Retina (tissue), 1 donor: ENCODE data around the gene LYPD4.

Source experiments
- DNase-seq: peaks from one replicate; pipeline ENCODE4 v3.0.0-alpha.2; 2016

Gene LYPD4

DNA sequence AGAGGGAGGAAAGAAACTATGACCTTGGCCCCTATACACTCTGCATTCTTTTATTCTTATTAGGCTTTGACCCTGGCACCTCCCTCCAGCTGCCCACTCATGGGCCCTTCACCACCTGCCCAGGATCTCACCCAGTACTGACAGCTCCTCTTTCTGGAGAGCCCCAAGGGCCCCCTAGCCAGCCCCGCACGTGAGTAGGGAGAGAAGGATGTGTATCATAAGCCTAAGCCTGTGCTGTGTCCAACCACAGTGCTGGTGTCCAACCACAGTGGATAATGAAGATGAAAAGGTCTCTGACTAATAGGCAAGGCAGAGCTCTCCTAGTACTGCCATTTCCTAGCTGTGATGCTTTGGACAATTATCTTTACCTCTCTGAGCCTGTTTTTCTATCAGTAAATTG lies 4.6 kb upstream of the LYPD4 start:
- no peak for DNase-seq

DNA sequence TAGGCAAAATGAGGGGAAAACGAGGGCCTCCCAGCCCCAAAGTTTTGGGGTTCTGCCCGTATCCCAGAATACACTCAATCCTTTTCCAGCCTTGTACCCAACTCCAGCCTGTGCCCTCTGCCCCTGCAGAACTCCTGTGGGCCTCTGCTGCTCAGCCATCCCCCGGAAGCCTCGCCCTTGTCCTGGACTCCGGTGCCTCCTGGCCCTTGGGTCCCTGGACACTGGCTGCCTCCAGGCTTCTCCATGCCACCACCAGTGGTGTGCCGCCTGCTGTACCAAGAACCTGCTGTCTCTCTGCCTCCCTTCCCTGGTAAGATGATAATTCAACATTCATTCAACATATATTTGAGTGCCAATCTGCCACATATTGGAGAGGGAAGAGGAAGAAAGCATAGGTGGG lies 4.2 kb upstream of the LYPD4 start:
- no peak for DNase-seq

DNA sequence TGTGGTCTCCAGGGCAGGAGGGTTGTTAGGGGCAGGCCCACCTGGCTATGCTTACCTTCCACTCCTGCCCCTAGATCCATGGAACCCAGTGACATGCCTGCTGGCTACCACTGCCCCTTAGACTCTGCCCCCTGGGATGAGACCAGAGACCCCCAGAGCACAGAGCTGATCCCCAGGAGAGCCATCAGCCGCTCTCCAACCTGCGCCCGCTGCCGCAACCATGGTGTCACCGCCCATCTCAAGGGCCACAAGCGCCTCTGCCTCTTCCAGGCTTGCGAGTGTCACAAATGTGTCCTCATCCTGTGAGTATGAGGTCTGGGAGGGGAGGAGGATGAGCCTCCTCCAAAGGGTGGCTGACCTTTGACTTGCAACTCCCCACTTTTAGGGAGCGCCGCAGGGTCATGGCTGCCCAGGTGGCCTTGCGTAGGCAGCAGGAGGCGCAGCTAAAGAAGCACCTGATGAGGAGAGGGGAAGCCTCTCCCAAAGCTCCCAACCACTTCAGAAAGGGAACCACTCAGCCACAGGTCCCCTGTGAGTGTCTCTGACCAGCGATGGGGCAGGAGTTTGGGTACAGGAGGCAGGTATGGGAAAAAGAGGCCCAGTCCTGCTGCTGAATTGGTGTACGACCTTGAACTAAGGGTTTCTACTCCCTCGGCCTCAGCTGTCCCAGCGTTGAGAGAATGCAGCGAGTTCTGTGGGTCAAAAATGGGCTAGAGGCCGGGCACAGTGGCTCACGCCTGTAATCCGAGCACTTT lies 3.0 kb upstream of the LYPD4 start:
- no peak for DNase-seq

DNA sequence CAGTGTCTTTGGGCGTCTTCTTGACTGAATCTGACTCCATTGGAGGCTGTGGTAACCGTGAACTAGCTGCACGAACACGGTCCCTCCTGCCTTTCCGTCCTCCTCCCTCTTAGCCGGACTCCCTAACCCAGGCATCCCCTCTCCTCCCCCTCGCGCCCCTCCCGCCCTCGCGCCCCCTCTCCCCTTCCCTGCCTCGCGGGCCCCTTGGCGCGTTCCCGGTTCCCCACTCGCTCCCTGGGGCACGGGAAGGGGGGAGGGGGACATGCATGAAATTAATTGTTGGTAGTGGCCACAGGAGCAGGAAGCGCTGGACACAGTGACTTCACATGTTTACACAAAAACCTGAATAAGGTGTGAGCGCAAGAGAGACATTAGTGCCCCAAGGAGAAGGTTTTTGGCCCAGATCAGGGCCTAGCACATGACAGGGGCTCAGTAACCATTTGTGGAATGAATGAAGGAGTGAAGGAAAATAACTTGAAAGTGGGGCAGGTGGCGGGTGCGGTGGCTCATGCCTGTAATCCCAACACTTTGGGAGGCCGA lies 638 bp upstream of the LYPD4 start:
- DNase-seq = no peak

DNA sequence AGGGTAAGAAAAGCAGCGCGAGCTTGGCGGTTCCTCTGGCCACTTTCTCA lies 343 bp upstream of the LYPD4 start, which contains the start of gene DMRTC2:
DMRTC2 (plus strand) TSS at position 42 of the 50 bp plus-strand sequence. CDS start 2,387 bp downstream, outside the sequence.
- no peak for DNase-seq

DNA sequence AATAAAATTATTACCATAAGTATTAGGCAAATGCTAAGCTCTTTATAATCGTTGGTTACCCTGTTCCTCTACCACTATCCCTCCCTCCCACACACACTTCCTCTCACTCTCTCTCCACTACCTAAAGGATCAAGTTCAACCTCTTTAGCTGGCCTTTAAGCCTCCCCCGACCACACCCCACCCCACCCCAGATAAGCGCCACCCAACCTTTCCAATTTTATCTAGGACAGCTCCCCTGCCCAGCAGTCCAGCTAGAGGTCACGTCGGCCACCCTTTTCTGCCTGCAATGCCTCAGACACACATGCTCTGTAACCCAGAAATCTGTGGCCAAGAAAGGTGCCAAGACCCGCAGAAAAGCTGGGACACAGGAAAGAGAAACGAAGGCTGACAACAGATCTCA lies 1.1 kb downstream of the LYPD4 start:
- no peak for DNase-seq

DNA sequence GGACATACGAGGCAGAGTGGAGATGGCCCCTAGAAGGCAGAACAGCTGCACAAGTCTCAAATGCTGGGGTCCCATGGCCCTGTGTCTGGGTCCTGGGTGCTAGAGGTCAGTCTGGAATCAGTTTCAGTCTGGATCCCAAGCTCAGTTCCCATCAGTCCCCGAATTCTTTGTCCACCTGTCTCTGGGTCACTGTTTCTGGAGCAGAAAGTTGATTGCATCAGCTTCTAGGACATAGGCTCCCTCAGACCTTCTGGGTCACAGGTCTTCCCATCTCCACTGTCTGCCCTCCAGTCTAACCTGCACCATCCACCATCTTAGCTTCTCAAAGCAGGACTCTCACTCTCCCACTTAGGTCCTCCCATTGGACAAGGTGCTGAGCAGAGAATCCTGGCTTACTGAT lies 5.3 kb downstream of the LYPD4 start:
- DNase-seq = no peak

DNA sequence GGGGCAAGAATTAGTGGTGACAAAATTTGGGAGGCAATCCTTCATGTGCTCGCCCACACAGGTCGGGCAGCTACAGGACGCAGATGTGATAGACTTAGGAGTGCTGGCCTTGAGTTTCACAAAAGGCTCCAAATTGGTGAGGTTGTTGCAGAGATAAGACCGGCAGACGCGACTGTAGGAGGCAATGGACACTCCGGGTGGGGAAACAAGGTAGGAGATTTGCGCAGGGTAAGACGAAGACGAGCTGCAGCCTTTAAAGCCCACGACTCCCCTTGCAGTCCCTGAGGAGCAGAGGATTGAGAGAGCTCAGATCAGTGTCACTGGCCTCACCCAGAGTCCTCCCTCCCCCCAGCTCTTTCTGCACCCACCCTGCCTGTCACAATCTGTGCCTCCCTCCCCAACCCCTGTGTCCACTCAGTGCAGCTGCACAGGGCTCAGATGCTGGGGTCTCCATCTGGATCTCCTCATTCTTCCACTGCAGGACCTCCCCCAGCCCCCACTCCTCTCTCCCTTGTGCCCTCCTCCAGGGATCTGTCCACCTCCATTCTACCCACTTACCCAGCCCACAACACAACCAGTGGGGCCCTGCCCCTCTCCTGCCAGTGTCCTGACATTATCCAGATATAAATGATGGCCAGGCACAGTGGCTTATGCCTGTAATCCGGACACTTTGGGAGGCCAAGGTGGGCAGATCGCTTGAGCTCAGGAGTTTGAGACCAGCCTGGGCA lies 6.3 kb downstream of the LYPD4 start:
- no peak for DNase-seq

DNA sequence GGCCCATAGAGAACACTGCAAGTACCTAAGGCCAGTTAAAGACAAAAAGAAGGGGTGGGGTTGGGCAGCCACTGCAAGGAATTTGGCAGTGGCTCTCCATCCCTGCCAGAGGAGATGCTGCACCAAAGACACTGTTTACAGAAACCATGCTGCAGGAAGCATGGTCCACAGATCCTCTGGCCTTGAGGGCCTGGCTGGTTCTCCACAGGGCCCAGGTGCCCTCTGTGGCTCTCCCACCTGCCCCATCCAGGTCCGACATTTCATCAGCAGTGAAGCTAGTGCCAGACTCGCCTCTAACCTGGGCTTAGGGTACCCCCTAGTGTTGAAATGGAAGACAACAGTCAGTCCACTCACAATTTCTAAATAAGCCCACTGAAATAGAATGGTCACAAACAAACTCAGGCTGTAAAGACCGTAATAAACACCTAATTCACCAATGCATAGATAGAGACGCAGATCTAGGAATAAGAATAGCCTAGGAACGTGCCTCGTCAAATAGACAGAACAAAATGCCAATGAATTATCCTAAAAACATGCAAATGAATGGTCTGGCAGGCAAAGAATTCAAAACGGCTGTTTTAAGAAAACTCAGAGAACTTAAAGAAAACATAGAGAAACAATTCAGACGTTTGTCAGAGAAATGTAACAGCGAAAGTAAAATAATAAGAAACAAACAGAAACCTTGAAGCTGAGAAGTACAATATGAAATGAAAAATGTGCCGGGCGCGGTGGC lies 23.3 kb downstream of the LYPD4 start:
- DNase-seq = peak; percentile 50

DNA sequence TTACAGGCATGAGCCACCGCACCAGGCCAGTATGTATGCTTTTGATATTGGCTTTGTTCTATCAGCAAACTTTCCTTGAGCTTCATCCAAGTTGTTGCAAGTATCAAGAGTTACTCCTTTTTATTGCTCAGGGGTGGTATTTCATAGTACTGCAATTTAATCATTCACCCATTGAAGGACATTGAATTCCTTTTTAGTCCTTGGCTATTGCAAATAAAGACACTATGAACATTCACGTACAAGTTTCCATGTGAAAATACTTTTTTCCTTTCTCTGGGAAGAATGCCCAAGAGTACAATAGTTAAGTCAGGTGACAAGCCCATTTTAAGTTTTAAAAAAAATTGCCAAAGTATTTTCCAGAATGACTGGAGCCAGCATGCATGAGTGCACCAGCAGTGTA lies 27.7 kb downstream of the LYPD4 start:
- DNase-seq = no peak

DNA sequence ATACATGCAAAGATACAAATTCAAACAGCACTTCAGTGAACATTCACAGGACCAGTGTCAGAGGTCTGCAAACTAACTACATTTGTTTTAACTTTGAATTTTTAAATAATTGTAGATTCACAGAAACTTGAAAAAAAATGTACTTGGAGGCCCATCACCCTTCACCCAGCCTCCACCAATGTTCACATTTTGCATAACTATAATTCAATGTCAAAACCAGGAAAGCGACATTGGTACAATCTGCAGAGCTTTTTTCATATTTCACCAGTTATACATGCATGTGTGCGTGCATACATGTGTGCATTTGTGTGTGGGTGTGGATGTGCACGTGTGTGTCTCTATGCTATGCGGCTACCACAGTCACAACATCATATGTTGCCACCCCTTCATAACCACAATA lies 29.2 kb downstream of the LYPD4 start:
- no peak for DNase-seq

DNA sequence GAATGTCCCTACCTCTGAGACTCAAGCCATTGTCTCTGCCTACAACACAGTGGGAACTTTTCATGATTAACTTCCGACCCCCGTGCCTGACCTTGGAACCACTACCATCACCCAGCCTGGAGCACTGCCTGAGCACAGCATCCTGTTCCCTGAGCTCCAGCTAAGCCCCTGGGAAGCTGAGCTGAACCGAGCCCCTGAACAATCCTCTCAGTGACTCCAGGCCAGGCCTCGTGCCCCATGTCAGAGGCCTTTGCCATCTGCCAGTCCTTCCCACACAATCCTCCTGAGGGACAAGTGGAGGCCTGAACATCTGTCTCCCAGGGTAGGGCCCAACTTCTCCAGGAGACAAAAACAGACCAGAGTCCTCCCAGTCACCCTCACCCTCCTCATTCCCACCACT lies 30.6 kb downstream of the LYPD4 start:
- DNase-seq = no peak

DNA sequence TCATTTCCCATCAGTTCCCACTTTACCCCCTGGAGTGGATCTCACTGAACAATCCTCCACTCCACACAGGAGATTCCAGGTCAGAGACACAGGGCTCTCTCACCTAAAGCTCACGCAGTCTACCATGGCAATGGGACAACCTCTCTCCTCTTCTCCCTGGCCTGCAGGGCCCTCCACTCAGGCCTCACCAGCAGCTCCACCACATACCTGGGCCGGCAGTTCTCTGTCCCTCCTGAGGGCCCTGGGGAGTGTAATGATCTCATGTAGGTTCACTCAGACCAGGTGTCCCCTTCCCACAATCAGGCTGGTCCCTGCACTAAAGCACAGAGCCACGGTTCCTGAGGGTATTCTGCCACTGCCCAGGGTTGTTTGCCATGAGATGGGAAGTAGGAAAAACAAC lies 32.5 kb downstream of the LYPD4 start:
- no peak for DNase-seq

DNA sequence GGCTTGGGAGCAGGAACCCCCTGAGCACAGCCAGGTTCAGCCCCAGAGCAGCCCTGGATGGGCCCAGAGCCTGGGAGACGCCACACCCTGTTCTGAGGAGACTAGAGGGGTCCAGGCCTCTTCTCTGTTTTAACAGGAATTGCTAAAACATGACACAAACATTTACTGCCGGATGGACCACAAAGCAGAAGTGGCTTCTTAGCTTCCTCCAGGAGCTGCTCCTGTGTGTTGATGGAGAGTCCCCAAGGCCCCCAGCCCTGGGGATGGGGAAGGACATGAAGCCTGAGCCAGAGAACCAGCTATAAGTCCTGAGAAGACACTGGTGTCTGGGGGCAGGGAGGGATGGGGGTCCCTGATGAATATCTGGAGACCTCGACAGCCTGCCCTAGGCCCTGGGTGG lies 33.4 kb downstream of the LYPD4 start:
- DNase-seq = no peak

DNA sequence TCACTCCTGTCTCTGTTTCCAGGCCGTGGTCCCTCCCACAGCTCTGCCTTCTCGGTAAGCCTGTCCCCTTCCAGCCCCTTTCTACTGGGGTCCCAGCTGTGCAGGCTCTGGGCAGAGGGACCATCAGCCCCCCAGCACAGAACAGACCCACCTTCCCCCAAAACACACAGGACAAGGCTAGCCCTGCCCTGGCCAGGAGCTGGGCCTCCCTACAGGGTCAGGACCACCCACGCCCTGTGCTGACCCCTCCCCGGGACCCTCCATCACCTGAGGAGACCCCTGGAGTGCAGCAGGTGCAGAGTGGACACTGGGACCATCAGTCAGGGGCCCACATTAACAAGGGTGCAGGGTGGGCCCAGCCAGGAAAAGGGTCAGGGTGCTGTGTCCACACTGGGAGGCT lies 34.2 kb downstream of the LYPD4 start:
- no peak for DNase-seq

DNA sequence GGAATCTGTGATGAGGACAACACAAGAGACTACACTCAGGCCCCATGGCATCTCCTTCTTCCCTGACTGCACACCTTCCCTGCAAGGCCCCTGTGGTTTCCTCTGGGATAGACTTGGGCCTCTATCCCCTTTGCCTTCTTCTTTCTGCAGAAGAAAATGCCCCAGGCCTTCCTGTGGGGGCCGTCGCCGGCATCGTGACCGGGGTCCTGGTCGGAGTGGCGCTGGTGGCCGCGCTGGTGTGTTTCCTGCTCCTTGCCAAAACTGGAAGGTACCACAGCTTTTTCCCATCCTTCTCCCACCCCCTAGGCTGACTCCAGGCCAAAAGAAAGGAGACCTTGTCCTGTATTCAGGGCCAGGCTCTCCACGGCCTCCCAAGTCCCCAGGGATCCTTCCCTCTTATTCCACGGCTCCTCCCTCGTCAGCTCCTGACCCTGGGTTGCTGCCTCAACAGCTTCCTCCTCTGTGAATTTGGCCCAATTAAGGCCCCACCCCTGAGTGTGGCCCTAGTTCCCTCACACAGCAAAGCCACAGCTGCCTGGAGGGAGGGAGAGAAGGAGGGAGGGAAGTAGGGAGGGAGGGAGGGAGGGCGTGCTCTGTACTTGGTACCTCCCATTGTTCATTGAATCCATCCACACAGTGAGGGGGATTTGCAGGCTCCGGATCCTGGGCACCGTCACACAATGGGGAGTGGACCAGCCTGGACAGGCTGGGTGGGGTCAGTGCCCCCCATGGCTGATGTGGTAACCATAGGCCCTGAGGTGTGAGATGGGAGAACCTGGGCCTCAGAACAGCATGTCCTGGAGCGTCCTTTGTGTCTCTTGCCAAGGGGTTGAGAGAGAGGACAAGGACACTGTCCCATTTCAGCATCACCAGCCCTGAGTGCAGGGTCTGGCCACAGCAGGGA lies 35.6 kb downstream of the LYPD4 start:
- no peak for DNase-seq

DNA sequence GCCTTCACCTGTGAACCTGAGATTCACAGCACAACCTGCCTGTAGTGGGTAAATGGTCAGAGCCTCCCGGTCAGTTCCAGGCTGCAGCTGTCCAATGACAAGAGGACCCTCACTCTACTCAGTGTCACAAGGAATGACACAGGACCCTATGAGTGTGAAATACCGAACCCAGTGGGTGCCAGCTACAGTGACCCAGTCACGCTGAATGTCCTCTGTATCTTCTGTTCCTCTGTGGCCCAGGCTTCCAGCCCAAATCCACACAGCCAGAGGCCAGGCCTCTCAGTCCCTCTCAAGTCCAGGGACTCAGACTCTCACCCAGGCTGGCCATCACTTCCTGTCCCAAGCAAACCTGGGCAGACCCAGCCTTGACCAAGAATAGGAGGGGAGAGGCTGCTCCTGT lies 37.3 kb downstream of the LYPD4 start:
- DNase-seq = no peak

DNA sequence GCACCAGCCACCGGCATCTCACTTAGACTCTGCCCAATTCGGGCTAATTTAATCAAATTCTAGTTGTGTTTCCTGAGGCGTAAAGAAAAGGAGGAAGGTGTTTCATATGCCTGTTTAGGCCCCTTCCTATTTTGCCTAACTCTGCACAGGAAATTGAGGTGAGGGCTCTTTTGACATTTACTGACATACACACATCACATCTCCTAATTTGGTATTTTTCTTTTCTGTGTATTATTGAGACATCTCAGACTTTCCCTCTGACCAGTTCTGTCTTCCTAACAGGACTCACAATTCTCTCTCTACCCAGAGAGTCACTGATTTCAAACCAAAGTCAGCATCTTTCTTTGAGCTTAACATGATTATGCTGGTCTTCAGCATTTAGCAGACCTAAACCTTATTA lies 40.1 kb downstream of the LYPD4 start:
- no peak for DNase-seq

DNA sequence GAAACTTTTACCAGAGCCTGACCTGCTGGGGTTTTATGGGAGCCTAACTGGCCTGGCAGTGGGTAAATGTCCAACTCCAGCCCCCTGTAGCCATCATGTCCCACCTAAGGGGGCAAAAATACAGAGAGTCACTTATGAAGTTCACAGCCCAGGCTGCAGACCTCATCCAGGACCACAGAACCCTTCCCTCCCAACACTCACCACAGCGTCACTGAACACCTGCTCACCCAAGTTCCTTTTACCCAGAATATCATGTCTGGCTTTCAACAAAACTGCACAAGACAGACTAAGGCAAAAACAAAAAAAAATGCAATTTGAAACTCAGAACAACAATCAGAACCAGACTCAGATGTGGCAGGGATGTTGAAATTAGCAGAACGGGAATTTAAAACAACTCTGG lies 41.7 kb downstream of the LYPD4 start:
- no peak for DNase-seq

DNA sequence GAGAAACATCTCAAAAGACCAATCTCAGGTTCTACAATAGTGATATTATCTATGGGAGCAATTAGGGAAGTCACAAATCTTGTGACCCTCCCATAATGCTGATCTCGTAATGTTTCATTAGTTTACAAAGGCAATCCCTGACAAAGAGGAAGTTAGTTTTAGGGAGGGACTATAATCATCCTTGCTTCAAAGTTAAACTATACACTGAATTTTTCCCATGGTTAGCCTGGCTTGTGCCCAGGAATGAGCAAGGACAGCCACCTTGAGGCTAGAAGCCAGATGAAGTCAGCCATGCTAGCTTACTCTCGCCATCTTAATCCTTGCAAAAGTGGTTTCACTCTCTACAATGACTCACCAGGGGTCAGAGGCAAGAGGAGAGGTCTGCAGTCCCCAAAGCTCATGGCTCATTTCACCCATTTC lies 42.7 kb downstream of the LYPD4 start:
- DNase-seq = no peak

DNA sequence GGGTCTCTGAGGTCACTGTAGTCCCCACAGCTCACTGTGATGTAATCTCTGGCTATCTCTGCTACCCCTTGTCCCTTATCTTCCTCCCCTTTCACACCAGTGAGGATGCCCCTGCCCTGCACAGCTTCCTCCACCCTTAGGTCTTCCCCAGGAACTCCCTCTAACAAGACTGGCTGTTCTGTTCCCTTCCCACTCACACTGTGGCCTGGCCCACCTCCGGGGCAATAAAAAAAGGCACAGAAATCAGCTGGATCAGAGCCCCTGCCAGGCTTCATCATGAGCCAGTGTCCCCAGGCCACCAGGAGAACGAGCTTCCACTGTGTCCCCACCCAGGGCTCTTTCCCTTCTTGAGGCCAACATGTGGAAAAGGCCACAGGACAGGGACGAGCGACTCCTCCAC lies 43.5 kb downstream of the LYPD4 start:
- no peak for DNase-seq

DNA sequence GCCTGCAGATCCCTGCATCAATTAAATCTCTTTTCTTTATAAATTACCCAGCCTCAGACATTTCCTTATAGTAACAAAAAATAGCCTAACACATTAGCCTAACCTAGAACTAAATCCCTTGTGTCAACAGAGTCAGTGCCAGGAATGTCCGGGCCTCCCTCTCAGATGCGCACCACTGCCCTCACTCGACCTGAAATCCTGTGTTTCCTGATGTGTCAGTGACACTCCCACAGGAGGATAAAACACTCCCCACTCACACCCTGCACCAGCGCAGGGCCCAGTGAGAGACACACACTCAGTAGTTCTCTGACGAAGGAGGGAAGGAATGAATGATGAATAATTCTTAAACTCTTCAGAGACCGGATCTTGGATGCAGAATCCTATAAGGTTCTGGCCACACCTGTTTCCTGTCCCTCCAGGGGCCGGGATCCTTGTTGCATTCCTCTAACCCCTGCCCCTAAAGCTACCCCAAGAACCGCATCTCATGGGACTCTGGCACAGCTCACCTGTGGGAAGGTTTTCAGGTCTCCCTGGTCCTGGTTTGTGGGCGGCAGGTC lies 45.0 kb downstream of the LYPD4 start:
- no peak for DNase-seq

DNA sequence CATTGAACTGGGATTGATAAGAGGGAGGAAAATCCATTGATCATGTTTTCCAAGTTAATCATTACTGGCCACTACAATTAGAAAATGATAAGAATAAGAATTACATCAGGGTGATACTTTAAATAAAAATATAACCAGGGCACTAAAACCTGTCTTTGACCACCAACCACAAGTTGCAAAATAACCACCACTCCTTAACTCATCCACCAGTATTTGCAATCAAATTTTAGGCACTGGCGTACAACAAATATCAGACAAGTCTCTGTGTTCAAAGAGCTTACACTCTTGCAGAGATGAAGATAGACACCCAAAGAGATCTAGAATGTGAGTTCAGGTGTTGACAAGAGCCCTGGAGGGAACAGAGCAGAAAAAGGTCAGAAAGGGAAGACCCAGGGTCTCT lies 47.6 kb downstream of the LYPD4 start:
- no peak for DNase-seq
